GM18858 (cell line): ENCODE data around the gene RGS7.
A peak's percentile ranks its signal among the peaks of the same experiment; 100 is the strongest.
"Not testable (repeated sequence)": the region's sequence is repeated elsewhere in the genome, so short reads cannot be mapped to it uniquely, and the experiment has no call there.

Experiments
- ATAC-seq: cut with Tn5 transposase; IDR thresholded peaks from one replicate; pipeline ENCODE4 v1.9.1; 2021; ENCODE audit not compliant: unreplicated experiment

Gene RGS7

DNA sequence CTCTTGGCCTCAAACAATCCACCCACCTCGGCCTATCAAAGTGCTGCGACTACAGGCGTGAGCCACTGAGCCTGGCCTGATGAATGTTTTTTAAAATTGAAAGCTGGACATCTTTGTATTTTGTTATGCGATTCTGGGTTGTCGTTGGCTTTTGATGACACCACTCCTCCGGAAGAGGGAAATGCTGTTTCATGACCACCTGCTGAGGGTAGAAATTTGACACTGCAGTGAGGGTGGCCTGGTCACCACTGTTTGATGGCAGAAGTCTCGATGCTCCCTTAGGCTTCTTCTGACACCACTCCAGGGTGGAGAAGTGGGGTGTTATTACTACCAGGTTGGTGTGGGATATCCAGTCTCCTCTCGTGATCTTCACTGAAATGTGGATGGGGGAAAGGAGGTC lies 357.2 kb downstream of the RGS7 start:
- ATAC-seq = no peak

- no peak for ATAC-seq
These were observed 358.5 kb downstream of the RGS7 start for GRCh38 chr1:240998441-240999015.

GRCh38 chr1:240998024-240998423 lies 359.0 kb downstream of the RGS7 start:
- ATAC-seq = no peak

- no peak for ATAC-seq
These were observed 364.0 kb downstream of the RGS7 start for GRCh38 chr1:240993004-240993403.

DNA sequence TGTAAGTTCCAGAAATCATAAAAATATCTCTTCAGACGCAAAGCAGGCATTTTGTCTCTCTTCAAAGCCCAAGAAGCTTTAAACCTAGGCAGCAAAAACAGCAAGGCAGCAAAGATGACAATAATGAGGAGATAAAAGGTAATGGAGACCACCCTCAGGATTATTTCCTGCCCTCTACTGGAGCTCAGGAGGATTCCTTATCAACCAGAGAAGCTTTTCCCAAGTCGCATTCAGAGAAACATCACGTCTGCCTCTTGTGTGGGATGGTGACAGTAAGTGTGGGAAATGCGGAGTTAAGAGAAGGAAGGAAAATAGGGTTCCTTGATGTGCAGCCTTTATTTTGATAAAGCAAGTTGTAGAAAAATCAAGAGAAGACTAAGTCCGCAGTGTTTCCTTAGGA lies 365.8 kb downstream of the RGS7 start:
- no peak for ATAC-seq

DNA sequence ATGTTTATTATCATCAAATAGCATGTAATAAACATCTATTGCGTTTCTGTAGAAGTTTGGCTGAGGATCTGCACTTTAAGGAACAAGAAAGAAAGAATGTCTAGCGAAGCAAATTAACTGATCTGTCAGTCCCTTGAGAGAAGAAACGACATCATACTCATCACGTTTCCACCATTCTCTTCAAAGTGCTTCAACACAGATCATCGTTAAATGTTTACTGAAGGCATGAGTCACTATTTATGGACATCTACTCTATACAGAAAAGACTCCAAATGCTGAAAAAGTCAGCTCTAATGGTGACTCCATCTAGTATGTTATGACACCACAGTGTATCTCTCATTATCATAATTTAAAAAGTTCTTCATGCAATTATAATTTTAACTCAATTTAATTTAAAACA lies 369.1 kb downstream of the RGS7 start:
- ATAC-seq = no peak

GRCh38 chr1:240985081-240985480 lies 371.9 kb downstream of the RGS7 start:
- no peak for ATAC-seq

- ATAC-seq = no peak
These were observed 376.7 kb downstream of the RGS7 start for GRCh38 chr1:240980342-240980741.

DNA sequence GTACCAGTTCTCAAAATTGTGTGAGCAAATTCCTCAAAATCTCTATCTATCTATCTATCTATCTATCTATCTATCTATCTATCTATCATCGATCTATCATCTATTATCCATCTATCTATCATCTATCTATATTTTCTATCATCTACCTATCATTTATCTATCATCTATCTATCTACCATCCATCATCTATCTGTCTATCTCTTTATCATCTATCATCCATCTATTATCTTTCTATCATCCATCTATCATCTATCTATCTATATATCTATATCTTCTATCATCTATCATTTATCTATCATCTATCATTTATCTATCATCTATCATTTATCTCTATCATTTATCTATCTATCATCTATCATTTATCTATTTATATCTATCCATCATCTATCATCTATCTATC lies 380.3 kb downstream of the RGS7 start:
- no peak for ATAC-seq

DNA sequence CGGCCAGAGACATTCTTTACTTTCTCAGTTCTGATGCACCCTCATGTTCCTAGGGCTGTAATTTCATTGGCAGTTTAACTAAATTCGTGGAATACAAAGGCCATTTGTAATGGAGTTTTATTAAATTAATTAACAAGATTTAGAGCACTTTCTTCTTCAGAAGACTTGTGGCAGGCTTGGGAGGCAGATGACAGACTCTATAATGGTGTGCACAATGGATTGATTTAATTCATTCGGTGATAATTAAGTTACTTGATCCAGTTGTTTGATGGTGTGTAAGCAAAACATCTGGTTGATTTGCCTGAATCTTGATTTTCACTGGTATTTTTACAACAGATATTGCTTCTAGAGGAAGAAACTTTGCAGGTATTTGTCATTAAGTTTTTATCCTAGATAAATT lies 383.1 kb downstream of the RGS7 start:
- no peak for ATAC-seq

GRCh38 chr1:240972059-240972458 lies 384.9 kb downstream of the RGS7 start:
- ATAC-seq = not testable (repeated sequence)

GRCh38 chr1:240970253-240970652 lies 386.8 kb downstream of the RGS7 start:
- ATAC-seq = no peak

GRCh38 chr1:240968864-240969263 lies 388.1 kb downstream of the RGS7 start:
- ATAC-seq = no peak

DNA sequence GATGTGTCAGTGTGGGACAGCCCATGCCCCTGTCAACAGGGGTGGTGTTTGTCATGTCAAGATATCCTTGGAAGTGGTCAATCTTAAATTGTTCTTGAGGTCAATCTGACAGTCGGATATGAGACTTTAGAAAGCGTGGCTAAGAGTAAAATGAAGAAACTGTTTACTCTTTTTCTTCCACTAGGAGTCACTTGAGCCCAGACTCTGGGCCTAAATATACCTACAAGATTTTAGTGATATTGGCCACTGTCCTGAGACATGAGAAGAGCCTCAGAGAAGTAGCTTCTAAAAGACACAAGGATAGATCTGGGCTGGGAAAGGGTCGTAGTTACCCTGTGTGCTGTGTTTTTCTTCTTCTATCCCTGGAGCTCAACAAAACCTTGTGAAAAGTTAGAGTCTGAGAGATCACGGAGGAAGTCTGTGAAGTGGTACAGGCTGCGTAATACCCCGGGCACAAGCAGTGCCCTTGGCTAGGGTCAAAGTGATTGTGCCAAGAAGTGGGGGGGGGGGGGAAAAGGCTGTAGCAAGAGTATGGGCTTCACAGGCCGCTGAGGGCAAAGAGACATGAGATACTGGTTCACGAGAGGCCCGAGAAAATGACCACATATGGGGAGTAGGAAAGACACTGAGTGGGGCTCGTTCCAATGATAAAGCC lies 389.8 kb downstream of the RGS7 start:
- ATAC-seq = no peak

DNA sequence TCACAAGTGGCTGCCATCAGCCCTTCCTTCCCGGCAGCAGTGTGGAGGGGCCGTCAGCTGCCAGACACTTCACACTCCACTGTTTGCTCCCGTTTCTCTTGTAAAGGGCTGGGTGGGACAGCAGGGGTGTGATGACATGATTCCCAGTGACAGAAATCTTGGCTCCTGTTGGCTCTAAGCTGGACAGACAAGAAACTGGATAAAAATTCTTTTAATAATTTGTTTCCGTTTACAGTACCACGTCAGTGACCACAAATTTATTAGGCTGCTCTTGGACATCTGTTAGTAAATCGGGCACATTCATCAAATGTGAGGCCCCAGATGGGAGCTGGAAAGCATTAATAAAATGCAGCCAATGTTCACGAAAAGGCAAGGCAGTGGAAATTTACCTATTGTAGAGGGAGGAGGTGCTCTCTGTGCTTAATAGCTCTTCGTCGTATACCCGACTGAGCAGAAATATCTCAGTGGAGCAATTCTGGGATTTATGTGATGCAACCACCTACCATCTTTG lies 391.4 kb downstream of the RGS7 start:
- ATAC-seq = no peak

GRCh38 chr1:240962086-240962485 lies 394.9 kb downstream of the RGS7 start:
- ATAC-seq = no peak

DNA sequence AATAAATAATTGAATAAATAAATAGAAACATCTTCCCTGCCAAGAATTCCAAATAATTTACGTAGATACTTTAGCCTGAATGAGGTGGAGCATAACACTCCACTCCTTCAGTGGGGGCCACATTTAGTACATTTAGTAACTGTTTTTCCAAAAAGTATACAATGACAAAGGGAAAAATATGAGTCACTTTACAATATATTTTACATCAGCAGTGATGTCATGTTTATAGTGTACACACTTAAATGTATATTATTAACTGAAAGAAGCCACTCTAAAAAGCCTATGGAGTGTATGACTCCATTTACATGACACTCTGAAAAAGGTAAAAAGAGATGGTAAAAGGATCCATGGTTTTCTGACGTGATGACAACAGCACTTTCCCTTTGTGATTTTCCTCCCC lies 400.6 kb downstream of the RGS7 start:
- no peak for ATAC-seq

- no peak for ATAC-seq
These were observed 401.0 kb downstream of the RGS7 start for GRCh38 chr1:240956020-240956419.

DNA sequence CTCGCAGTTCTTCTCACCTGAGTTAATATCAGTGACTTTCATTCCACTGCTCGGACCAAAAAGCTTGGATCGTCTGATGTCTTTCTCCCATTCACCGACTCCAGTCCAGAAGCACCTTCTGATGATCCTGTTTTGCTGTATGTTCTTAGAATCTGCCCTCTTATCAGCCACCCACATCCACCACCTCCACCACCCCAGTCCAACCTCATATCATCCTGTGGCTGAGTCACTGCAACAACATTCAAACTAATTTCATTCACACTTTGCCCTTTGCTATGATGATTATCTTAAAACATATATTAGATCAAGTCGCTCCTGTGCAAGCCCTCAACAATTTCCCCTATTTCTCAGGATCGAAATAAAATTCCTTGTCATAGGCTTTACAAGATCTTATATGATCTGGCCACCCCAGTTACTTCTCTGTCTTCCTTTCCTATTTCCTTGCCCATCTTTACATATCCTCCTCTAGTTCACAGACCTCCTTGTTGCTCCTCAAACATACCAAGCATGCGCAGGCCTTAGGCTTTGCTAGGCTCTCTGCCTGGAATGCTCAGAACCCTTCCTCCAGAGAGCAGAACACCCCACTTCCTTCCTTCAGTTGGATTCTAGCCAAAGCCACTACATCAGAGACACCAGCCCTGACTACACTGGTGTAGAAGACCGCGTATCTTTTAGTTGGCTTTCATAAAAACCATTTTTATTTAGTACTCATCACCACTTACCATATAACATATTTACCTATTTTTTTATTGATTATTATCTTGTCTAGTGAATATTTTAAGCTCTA lies 409.4 kb downstream of the RGS7 start:
- no peak for ATAC-seq

- ATAC-seq = peak; percentile 79
These were observed 410.1 kb downstream of the RGS7 start for GRCh38 chr1:240946926-240947325.

- ATAC-seq = no peak
These were observed 414.1 kb downstream of the RGS7 start for GRCh38 chr1:240942901-240943300.

DNA sequence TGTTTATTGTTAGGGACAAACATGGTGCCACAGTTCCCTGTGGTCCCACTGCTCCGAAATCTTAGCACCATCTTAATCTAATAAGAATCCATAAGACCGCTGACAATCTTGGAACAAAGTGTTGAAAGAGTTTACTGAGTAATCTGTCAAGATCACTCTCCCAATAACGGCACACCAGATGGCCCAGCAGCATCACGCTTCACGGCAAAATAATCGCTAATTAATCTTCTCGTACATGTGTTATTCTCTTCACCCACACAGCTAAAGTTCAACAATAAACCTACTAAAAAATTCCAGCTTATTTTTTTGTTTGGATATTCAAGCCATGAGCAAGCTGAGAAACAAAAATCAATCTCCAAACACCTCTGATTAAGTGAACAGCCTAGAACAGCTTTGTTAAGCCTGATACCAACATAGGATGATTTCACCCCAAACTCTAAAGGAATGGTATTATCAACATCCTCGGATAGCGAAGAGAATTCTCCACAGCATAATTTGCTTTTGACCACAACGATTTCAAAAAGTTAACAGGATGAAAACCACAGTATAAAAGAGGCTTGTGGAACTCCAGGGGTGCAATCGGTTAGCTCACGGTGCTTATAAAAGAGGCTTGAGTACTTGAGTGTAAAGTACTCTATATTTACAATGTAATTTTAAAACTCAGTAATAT lies 415.2 kb downstream of the RGS7 start:
- no peak for ATAC-seq
